Mammary epithelial cell (primary cell): ENCODE data around the gene CASZ1.

Source experiments
- EZH2 ChIP-seq: IDR thresholded peaks from 2 replicates; pipeline ENCODE4 v1.6.1; 2012; ENCODE audit warnings: low read length, inconsistent platforms, borderline replicate concordance
- TF ChIP-seq, protein P1 (sequence below), 2 donors: IDR thresholded peaks in 1 of 2; conservative IDR thresholded peaks in 1 of 2; 2 replicates each; pipeline ENCODE4 v1.5.1; 2011 to 2012; ENCODE audit warnings: inconsistent platforms in 2 of 2, low read length in 2 of 2, mild to moderate bottlenecking in 2 of 2, control low read depth in 1 of 2, low read depth in 1 of 2; ENCODE audit not compliant: insufficient read depth in 1 of 2; ENCODE audit errors: extremely low read depth in 1 of 2

DNA sequence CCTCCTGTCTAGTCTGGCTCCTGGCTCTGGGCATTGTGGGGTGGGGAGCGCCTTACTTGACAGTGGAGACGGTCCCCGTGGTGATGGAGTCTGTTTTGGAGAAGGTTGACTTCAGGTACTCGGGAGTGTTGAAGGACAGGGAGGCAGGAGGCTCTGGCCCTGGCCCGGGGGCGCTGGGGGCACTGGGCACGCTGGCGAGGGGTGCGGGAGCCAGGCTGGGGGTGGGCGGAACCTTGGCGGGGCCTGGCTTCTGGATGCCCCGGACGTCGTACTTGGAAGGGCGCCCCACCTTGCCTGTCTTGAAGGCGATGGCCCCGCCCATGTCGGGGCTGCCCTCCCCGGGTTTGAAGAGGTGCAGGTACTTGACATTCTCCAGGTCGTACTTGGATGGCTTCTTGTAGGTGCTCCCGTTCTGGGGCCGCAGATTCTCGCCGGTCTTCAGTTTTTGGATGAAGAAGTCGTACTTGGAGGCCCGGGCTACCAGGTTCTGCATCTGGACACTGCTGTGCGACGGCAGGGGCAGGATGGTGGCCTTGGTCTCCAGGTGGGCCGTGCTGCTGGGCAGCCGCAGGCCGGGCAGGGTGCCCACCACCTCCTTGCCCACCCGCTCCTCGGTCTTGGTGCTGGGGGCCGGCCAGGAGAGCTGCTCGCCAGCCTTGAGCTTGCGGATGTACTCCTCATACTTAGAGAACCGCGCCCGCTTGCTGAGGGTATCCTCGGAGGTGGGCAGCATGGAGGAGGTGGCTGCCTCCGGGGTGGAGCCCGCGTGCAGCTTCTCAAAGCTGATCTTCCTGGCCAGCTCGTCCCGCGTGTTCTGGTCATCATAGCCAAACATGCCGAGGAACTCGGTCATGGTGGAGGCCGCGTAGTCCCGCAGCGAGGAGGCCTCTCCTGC, 136.6 kb downstream of the CASZ1 start:
- TF ChIP-seq, protein P1, sequence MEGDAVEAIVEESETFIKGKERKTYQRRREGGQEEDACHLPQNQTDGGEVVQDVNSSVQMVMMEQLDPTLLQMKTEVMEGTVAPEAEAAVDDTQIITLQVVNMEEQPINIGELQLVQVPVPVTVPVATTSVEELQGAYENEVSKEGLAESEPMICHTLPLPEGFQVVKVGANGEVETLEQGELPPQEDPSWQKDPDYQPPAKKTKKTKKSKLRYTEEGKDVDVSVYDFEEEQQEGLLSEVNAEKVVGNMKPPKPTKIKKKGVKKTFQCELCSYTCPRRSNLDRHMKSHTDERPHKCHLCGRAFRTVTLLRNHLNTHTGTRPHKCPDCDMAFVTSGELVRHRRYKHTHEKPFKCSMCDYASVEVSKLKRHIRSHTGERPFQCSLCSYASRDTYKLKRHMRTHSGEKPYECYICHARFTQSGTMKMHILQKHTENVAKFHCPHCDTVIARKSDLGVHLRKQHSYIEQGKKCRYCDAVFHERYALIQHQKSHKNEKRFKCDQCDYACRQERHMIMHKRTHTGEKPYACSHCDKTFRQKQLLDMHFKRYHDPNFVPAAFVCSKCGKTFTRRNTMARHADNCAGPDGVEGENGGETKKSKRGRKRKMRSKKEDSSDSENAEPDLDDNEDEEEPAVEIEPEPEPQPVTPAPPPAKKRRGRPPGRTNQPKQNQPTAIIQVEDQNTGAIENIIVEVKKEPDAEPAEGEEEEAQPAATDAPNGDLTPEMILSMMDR (conservative IDR thresholded peaks at IDR 0.05 in 1 of 2, IDR thresholded peaks at IDR 0.05 in 1 of 2; ENCODE audit: extremely low read depth in 1 of 2, insufficient read depth in 1 of 2, low read depth in 1 of 2, low read length in 2 of 2), result no peak
- TF ChIP-seq EZH2, result no peak
